BJ (cell line): ENCODE results near the gene KBTBD3. TPM values are rescaled to one million over a fixed set of nuclear protein-coding genes. Genes with fewer than 3 reads are reported as not detected.
A peak's percentile ranks its signal among the peaks of the same experiment; 100 is the strongest.

Experiments used
- CTCF ChIA-PET: fragments of 350-600 bp; formaldehyde crosslinking; extraction: SDS; loops from one replicate; lab custom pipeline; 2021; ENCODE audit warnings: antibody characterized with exemption, inconsistent platforms; lab: Yijun Ruan, JAX
- POLR2A ChIA-PET: fragments of 300-600 bp; sonication (Branson Sonifier 250); formaldehyde crosslinking; extraction: SDS; loops from one replicate; lab custom pipeline; 2021; ENCODE audit warnings: antibody characterized with exemption; lab: Charles Lee
- DNase-seq: peaks from one replicate; pipeline ENCODE4 v3.0.0-alpha.2; 2011; ENCODE audit warnings: low read depth
- H3K27me3 ChIP-seq: 2 replicates; pipeline ENCODE4 v1.6.0; 2011; ENCODE audit warnings: low read length; ENCODE audit not compliant: control insufficient read depth, insufficient read depth
- H3K36me3 ChIP-seq: 2 replicates; pipeline ENCODE4 v1.5.1; 2011; ENCODE audit warnings: low read length; ENCODE audit not compliant: control insufficient read depth, insufficient read depth
- H3K4me3 ChIP-seq: 2 replicates; pipeline ENCODE4 v1.5.1; 2011; ENCODE audit warnings: low read depth, mild to moderate bottlenecking, control low read depth, low read length
- CTCF ChIP-seq: IDR thresholded peaks from 2 replicates; pipeline ENCODE4 v1.5.1; 2011; ENCODE audit warnings: low read depth, mild to moderate bottlenecking, control low read depth, inconsistent platforms, low read length, moderate library complexity; ENCODE audit not compliant: insufficient read depth
- polyA minus RNA-seq: library from RNA; depleted of rRNA, polyadenylated mRNA; stranded (reverse); fragments of >200 nt; gene quantifications from 2 replicates; pipeline ENCODE4 v1.2.3, GENCODE V29; 2011; rRNA and poly(A)+ RNA removed
- polyA plus RNA-seq: library from polyadenylated mRNA; depleted of rRNA; stranded (reverse); fragments of >200 nt; gene quantifications from 2 replicates; pipeline ENCODE4 v1.2.3, GENCODE V29; 2011; rRNA removed

Gene KBTBD3
- 1.2 and 7.4 TPM in 2 replicates for polyA plus RNA-seq
- 1.6 and 2.1 TPM in 2 replicates for polyA minus RNA-seq

- peak; percentile 97 for DNase-seq
- H3K36me3 ChIP-seq: no peaks in the 10 kb centered on the region
- H3K4me3 ChIP-seq: peak within 1 kb of the TSS; percentile 96
- no peaks in the 10 kb centered on the region for H3K27me3 ChIP-seq
- ChIA-PET POLR2A (interaction anchor here (0.7 to 0.8 kb wide), 3 partner anchors 10 to 16 kb away, joined by 3 to 9 read pairs (median 9); no protein-coding TSS in a partner anchor), CTCF (interaction anchor here (0.7 to 1.5 kb wide), 4 partner anchors 11 to 32 kb away, joined by 3 to 4 read pairs (median 4); no protein-coding TSS in a partner anchor)
- peak; percentile 68 for TF ChIP-seq CTCF
These were observed at the start of gene KBTBD3 for GRCh38 chr11:106076919-106077608. Gene KBTBD3 (minus strand): TSS chr11:106077347. CDS start chr11:106059097, 18,250 bp downstream.

GRCh38 chr11:106121570-106122320 lies 44.6 kb upstream of the KBTBD3 start:
- H3K36me3 ChIP-seq: no peaks in the 10 kb centered on the region
- ChIA-PET CTCF (no interaction called here), POLR2A (no interaction called here)
- H3K4me3 ChIP-seq: no peak overlapping the region
- no peak for TF ChIP-seq CTCF
- no peak for DNase-seq
- H3K27me3 ChIP-seq: no peaks in the 10 kb centered on the region

GRCh38 chr11:106105986-106106385 lies 28.8 kb upstream of the KBTBD3 start:
- Histone ChIP-seq H3K36me3 (no peaks in the 10 kb centered on the region), H3K4me3 (no peak overlapping the region), H3K27me3 (no peaks in the 10 kb centered on the region)
- no peak for TF ChIP-seq CTCF
- ChIA-PET CTCF (interaction anchor here (0.9 to 1.1 kb wide), 2 partner anchors 19 kb away, joined by 3 read pairs; no protein-coding TSS in a partner anchor), POLR2A (no interaction called here)
- DNase-seq: no peak

- CTCF ChIA-PET: no interaction called here
- no peak for TF ChIP-seq CTCF
- DNase-seq: no peak
- POLR2A ChIA-PET: no interaction called here
- Histone ChIP-seq H3K4me3 (no peak overlapping the region), H3K36me3 (peaks cover 2% of the 10 kb centered on the region), H3K27me3 (no peaks in the 10 kb centered on the region)
These were observed 24.7 kb upstream of the KBTBD3 start for GRCh38 chr11:106101819-106102218.

- Histone ChIP-seq H3K27me3 (no peaks in the 10 kb centered on the region), H3K4me3 (no peak overlapping the region), H3K36me3 (peaks cover 2% of the 10 kb centered on the region)
- no peak for DNase-seq
- CTCF ChIA-PET: no interaction called here
- no peak for TF ChIP-seq CTCF
- POLR2A ChIA-PET: no interaction called here
These were observed 24.2 kb upstream of the KBTBD3 start for GRCh38 chr11:106101370-106101769.
